CD4-positive, alpha-beta T cell treated with Interleukin-4 for 1 hour (primary cell): Measurements from ENCODE around the gene ADCK2.
"Not testable (repeated sequence)": the region's sequence is repeated elsewhere in the genome, so short reads cannot be mapped to it uniquely, and the experiment has no call there.

ENCODE experiments used
- DNase-seq, 2 donors: peaks; one replicate each; pipeline ENCODE4 v3.0.0-alpha.2; 2020 to 2022

The ADCK2 gene, protein sequence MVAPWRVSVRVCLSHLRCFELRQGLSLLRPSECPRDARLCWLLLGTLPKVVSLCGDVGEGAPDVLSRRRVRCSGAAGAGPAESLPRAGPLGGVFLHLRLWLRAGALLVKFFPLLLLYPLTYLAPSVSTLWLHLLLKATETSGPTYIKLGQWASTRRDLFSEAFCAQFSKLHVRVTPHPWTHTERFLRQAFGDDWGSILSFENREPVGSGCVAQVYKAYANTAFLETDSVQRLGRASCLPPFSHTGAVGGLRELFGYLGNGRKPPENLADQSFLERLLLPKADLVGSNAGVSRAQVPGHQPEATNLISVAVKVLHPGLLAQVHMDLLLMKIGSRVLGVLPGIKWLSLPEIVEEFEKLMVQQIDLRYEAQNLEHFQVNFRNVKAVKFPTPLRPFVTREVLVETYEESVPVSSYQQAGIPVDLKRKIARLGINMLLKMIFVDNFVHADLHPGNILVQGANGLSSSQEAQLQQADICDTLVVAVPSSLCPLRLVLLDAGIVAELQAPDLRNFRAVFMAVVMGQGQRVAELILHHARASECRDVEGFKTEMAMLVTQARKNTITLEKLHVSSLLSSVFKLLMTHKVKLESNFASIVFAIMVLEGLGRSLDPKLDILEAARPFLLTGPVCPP

DNA sequence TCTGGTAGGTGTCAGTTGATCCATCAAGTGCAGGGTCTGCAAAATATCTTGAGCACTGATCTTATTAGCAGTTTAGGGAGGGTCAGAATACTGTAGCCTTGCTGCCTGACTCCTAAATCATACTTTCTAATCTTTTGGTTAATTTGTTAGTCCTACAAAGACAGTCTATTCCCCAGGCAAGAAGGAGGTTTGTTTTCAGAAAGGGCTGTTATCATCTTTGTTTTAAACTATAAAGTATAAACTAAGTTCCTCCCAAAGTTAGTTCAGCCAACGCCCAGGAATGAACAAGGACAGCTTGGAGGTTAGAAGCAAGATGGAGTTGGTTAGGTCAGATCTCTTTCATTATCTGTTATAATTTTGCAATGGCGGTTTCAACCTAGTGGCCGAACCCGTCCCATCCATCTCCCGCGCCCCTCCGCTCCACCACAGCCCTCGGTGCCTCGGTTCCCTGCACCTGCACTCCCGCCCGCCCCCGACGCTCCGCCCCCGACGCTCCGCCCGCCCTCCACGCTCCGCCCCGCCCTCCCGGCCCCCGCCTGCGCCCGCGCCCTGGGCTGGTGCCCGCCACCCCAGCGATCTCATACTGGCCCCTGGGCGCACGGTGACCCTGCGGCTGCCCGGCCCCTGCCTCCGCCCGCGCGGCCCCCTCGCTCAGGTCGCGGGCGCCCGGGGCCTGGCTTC is at the start of gene ADCK2:
Gene ADCK2 (plus strand): TSS at position 564 of the 681 bp plus-strand sequence. CDS start 386 bp downstream, outside the sequence.
- DNase-seq = peak; percentile 49 to 68

DNA sequence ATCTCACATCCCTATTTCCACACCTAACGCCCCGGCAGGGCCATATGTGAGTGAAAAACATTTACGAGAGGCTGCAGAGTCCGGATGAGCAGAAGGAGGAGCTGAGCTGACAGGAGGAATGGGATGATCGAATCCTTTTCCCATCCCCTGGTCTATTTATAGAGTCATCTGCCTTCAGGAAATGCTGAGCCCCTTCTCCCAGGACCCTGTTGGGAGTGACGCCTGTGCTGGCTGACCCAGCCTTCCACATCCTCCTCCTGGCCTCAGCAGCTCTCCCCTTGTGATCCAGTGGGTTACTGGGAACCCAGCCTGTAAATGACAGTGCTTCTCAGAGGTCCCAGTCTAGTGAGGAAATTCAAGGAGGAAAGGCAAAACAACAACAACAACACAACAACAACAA is 48.8 kb upstream of the ADCK2 start:
- no peak for DNase-seq

DNA sequence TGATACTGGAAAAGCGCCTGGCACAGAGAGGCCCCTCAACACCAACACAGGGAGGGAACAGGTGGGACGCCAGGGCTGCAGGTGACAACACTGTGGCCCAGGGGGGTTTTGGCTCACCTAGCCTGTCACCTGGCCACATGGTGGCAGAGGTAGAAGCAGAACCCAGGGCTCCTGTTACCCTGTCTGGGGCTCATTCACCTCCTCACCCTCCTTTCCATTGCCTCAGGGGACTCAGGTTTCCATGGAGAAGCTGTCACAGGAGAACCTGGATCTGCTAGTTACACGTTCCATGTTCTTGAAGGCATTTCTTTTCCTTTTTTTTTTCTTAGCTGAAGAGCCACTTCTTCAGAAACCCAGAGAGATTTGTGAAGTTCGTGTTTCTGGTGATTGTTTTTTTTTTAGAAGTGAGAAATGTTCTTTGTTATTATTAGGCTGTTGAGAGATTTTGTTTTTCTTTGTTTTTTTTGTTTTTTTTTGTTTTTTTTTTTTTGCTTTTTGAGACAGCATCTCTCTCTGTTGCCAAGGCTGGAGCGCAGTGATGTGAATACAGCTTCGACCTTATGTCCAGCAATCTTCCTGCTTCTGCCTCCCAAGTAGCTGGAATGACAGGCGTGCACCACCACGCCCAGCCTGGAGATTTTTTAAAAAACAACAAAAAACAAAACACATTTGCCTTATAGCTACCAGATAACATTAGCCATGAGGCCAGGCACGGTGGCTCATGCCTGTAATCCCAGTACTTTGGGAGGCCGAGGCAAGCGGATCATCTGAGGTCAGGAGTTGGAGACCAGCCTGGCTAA is 48.2 kb upstream of the ADCK2 start:
- DNase-seq = no peak

DNA sequence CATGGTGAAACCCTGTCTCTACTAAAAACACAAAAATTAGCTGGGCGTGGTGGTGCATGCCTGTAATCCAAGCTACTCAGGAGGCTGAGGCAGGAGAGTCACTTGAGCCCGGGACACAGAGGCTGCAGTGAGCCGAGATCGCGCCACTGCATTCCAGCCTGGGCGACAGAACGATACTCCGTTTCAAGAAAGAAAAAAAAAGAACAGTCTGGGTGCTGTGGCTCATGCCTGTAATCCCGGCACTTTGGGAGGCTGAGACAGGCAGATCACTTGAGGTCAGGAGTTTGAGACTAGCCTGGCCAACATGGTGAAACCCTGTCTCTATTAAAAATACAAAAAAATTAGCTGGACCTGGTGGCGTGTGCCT is 47.6 kb upstream of the ADCK2 start:
- DNase-seq = not testable (repeated sequence)

DNA sequence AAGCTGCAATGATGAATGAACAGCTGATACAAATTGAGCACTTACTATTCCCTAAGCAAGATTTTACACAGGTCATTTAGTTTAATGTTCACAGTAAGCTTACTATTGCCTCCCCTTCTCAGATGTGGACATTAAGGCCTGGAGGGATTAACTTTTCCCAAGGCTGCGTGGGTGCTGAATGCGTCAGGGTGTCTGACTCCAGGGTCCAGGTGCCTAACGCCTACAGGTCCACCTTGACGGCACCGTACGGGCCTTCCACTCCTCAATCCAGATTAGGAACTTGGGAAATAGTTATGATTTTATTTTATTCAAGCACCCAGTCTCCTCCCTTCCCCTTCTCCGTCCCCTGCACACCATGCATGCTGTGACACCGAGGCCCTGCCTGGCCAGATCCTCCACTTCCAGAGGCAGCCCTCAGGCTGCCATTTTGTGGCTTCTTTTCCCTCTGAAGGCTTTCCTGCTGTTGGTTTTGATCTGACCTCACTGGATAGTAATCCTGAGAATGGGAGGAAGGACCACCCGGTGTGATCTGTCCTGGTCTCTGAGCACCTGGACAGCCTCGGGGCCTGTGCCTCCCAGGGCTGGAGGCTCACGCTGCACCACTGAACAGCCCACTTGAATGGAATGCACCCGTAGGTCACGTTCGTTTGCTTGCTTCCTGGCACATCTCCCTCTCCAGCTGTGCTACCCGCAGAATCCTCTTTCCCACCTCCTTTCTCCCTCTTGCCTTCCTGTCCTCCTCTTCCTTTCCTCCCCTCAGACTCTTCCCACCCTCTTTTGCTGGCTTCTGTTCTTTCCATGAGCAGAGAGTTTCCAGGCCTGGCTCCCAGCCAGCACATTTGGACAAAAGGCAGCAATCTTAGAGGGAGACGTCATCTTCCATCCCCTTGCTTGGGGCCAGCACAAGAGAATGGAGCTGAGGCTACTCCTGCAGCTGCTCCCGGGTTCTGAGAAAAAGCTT is 46.6 kb upstream of the ADCK2 start:
- no peak for DNase-seq

DNA sequence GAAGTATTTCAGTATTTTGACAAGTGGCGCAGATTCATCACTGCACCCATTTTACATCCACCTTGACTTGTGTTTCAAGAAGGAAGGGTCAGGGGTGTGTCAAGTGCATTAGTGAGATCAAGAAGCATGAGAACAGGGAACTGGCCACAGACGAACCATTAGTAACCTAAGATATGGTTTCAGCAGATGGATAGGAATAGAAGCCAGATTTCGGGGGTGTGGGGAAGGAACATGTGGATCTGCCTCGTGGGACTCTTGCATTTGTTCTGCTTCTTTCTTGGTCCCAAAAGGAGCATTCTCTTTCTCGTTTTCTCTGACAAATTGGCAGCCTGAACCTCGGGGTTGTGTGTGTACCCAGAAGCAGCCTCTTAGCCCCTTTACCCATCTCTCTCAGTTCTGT is 41.7 kb upstream of the ADCK2 start:
- no peak for DNase-seq

DNA sequence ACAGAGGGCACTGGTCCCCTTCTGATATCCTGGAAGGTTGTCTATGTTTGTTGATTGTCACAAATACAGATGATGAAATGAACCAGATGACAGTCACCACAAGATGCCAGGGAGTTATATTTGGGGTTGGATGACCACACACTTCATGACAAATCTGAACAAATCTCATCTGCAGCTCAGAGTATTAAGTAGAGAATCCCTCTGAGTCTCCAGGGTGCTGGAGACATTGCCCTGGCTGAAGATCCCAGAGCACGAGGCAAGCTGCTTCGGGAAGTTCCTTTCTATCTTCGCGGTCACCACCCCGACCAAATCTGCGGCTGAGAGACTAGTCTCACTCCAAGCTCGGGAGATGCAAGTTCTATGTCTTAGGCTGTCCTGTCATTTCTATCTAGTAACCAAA is 41.1 kb upstream of the ADCK2 start:
- DNase-seq = no peak

DNA sequence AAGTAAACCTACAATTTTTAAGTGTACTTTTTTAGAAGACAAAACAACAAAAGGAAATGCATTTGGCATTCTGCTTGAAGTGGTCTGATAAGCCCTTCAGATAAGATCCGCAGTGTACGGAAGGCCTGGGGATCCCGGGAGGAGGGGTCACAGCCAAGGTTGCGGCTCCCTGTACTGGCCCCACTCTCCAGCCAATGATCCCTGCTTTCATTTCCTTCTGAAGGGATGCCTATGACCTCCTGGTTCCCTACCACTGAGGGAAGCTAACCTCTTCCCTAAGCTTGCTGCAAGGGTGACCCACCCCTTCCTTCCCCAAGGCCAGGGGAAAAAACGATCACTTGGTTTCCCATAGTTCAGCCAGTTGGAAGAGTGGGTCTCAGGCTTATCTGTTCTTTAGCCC is 37.4 kb upstream of the ADCK2 start:
- DNase-seq = no peak

DNA sequence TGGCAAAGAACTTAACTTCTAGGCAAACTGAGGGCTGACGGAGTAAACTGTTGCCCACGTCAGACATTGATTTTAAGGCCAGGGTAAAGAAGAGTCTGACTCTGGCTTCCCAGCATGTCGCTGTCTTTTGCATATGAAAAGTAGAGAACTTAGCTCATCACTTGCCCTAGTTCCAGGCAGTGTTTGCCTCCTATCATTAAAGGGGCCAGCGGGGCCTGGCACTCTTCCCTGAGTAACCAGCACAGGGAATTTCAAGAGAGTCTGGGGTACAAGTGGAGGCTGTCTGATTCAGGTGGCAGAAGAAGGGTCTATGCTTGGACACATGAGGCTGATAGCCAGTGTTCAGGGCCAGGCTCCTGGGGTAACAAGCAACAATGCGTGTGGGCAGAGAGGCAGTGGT is 36.9 kb upstream of the ADCK2 start:
- DNase-seq = no peak

DNA sequence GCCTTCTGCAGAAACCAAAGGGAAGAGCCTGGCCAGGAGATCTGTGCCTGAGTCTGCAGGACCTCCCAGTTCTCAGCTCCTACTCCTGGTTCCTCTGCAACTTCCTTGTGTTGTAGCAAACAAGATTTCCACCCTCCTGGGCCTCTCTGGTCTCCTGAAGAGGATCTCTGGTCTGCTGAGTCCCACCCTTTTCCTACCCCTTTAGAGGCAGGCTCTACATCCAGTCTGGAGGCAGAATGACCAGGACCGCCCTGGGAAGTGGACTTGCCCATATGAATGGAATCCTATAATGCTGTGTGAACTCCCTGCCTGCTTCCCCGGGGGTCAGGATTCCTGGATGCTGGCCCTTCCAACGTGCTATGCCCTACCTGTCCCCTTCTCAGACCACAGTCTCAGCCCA is 35.3 kb upstream of the ADCK2 start:
- DNase-seq = no peak

DNA sequence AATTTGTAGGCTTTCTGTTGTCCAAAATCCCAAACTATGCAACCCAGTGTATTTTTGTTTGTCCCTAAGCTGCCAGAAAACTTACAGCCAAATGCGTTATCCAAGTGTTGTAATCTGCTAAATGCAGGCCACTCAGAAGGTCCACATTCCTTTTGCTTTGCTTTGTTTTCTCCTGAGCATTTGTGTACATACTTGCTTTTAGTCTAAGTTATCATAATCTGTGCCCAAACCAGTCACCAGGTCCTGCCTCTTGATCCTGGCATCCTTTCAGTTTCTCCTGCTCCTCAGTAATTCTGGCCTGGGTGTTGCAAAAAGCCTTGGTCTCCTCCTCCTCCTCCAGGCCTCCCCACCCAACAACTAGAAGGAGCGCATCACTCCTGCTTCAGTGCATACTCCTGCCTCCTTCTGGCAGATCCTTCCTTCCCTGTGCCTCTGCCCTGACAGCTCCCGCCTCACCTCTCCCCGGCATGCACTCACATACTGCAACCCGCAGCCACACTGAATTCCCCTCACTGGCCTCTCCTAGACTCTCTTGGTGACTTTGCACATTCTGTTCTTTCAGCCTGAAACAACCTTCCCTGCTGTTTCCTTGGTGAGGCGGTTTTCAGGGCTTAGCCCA is 34.5 kb upstream of the ADCK2 start:
- DNase-seq = no peak

DNA sequence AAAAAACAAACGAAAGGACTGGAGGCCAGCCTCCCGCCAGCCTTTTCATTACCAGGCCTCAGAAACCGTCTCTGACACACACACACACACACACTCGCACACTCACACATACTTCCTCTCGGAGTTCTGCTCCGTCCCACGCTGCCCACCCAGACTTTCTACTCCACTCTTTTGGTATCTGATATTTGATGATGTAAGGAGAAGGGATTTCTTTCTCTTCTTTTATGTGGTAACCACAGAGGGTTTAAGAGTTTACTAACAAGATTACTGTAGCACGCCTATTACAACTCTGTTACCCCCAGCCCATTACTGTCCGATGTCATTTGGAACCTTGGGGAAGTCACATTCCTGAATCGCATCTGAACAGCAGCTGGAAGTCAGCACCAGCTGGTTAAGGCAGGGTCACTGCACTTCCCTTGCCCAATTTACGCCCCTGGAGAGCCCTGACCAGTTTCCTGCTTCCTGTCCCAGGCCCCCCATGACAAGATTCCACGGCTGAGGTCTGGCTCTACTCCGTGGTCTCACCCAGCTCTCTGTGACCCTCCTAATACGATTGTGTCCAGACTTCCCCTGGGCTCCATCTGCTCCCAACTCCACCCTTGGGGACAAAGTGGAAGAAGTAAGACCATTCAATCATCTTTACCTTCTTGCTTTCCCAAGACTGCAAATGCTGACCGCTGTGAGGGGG is 33.2 kb upstream of the ADCK2 start:
- DNase-seq = no peak

DNA sequence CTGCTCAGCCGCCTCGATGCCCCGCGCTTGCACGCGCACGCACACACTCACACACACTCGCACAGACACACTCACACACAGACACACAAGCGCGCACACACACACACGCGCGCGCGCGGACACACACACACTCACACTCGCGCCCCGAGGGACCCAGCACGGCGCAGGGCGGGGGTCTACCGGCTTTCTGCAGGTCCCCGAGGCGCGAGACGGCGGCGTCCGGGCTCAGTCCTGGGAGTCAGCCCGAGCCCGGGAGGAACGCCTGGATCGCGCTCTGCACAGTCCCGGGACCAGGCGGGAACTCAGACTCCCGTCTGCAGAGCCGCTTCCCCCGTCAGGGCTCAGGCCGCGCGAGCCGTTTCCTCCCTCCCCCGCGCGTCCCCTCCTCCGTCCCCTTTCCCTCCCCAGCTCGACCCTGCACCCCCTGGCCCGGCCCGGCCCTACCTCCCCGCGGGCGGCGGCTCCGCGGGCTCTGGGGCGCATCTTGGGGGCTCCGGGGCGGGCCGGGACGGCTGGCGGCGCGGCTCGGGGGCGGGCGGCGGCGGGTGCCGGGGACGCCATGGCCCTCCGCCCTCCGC is 32.6 kb upstream of the ADCK2 start:
- no peak for DNase-seq

DNA sequence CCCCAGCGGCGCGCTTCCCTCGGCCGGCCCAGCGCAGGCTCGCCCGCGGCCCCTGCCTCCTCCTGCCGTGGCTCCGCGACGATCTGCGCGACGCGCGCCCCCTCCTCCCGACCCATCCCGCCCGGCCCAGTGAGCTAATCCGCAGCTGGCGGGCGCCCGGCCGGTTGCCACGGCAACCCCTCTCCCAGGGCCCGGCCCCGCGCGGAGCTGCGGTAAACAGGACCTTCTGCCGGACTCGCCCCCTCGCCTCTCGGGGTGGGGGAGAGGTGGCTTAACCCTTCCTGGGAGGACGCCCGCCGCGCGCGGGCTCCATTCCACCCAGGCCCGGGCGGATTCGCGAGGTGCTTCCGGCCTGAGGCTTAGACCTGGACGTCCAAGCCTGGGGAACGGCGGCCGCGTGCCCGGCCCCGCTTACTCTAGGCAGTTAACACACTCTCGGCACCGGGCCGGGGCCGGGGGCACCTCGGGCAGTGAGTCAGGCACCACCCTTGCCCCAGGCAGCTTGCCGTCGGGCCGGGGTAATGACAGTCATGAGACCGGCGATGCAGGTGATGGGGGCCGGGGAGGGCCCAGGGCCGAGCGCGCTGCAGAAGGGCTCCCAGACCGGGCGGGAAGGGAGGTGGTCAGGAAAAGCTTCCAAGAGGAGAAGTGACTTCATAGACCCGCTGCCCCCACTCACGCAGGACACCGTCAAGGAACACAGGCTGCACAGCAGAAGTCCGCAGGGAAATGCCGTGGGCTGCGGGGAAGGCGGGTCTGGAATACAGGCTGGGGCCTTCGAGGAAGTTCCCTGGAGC is 31.8 kb upstream of the ADCK2 start, which contains the start of gene DENND2A:
Gene DENND2A (minus strand): TSS at position 87 of the 797 bp plus-strand sequence. CDS start 38,416 bp downstream, outside the sequence.
- DNase-seq = no peak

DNA sequence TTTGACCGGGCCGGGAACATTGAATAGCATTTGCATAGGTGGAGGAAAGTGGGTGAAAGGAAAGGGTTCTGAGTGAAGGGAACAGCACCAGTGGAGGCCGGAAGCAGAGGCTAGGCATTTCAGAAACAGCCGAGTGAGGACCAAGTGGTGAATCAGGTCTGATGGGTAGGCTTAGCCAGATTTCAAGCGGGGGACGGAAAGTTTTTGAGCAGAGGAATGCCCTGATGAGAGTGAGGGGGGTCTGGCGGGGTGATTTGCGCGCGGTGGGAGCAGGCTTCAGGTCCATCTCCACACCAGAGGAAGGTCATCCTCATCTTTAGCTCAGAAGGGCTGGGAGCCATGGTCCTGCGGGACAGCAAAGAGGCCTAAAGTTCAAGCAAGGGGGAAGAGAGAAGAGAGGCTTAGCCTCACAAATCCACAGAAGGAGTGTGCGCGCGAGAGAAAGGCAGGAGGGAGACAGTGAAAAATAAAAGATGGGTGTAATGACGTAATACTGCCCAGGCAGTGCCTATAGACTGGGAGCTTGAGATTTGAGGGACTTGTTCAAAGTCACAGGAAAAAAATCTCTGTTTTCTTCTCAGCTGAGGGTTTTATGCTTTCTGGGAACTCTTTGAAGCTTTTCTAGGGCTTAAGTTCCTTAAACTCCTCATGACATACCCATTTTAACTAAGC is 31.1 kb upstream of the ADCK2 start:
- no peak for DNase-seq

DNA sequence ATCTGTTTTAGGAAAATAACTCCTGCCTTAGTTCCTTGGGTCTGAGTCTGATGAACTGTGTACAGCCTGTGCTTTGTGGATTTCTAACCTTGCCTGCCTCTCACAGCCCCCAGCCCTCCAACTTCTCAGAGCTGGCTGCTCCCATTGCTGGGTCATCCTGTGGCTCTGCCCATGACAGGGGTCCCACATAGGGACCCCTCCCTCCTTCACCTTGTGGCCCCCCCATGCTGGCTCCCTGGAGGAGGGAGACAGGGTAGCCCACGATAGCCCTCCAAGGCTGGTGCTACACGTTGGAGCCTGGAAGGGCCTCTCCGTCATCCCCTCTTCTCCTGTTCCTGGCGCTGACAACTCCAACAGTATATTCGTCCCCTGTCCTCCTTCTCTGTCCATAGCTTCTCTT is 29.3 kb upstream of the ADCK2 start:
- no peak for DNase-seq

DNA sequence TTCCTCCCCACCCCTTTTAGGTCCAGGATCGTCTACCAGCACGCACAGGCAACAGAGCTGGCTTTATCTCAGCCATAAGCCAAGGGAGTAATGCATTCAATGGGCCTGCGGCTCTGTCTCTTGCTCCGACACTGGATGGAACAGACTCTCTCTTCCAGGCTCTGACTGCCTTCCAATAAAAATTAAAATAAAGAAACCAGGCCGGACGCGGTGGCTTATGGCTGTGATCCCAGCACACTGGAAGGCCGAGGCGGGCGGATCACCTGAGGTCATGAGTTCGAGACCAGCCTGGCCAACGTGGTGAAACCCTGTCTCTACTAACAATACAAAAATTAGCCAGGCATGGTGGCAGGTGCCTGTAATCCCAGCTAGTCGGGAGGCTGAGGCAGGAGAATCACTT is 28.0 kb upstream of the ADCK2 start:
- not testable (repeated sequence) for DNase-seq

DNA sequence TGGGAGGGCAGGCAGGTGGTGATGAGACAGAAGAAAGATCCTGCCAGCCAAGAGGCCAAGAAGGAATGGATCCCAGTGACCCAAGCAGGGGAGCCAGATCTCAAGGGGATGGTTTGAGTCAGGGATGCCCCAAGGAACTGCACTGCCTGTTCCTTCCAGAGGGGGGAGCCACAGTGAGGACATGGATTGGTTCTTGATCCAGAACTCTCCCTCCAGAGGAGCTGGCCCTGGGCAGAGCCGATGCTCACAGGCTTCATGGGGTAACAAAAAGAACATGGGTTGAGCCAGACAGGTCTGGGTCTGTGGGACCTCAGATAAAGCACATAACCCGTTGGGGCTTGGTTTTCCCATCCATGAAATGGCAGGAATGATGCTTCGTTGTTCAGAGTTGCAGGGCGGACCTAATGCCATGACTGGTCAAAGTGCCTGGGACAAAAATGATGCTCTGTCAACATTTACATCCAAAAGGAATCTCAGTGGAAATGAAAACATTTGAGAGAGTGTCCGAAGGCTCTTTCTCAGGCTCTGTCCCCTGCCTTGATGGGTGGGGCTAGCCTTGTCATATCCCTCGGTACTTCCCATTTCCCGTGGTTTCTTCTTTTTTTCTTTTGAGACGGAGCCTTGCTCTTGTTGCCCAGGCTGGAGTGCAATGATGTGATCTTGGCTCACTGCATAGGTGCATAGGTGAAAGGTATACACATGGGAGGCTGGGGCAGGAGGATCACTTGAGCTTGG is 27.4 kb upstream of the ADCK2 start:
- no peak for DNase-seq
